Measurements from ENCODE around the gene STEAP3.

DNA sequence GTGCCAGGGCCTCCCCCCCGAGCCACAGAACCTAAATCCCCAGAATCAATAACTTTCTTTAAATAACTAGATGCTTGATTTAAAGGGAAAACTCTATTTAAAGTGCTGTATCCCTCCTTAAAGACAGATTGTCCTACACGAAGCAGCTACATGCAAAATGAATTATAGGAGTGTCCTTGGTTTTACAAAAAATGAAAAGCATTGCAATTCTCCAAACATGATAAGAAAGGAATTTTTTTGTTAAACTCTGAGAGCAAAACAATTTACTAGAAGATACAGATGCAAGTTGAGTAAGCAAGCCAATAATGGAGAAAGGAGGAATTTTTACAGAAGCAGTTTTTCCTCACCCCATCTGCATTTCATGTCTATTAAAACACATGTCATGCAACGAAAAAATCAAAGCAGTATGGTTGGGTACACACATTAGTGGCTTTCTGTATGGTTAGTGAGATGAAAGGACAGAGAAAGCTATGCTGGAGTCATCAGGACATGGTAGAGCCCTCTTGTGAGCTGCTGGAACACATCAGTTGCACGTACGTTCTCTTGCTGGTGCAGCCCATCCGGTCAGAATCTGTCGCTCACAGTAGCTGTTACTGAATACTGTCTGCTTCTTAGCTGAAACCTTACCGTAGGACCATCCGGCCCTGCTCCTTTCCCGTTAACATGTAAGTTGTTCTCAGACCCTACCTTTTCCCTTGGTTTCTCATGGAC is 25.9 kb upstream of the STEAP3 start:
- no peak for TF ChIP-seq POLR2A (IDR thresholded peaks at IDR 0.05)
- TF ChIP-seq, protein P1, sequence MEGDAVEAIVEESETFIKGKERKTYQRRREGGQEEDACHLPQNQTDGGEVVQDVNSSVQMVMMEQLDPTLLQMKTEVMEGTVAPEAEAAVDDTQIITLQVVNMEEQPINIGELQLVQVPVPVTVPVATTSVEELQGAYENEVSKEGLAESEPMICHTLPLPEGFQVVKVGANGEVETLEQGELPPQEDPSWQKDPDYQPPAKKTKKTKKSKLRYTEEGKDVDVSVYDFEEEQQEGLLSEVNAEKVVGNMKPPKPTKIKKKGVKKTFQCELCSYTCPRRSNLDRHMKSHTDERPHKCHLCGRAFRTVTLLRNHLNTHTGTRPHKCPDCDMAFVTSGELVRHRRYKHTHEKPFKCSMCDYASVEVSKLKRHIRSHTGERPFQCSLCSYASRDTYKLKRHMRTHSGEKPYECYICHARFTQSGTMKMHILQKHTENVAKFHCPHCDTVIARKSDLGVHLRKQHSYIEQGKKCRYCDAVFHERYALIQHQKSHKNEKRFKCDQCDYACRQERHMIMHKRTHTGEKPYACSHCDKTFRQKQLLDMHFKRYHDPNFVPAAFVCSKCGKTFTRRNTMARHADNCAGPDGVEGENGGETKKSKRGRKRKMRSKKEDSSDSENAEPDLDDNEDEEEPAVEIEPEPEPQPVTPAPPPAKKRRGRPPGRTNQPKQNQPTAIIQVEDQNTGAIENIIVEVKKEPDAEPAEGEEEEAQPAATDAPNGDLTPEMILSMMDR (IDR thresholded peaks at IDR 0.05 in 4 of 5, conservative IDR thresholded peaks at IDR 0.05 in 1 of 5), result no peak
